Right atrium auricular region (tissue), 2 donors: ENCODE results near the gene CBR3. TPM values are rescaled to one million over a fixed set of nuclear protein-coding genes. Genes with fewer than 3 reads are reported as not detected.

Experiments
- DNase-seq: peaks from one replicate; pipeline ENCODE4 v3.0.0-alpha.2; 2019; ENCODE audit warnings: low spot score
- H3K27ac ChIP-seq, 2 donors: fragments of 200-600 bp; sonication (generic); 1 replicate in 1 of 2; 2 replicates in 1 of 2; pipeline ENCODE4 v1.5.1; 2016 to 2019
- H3K27me3 ChIP-seq, 2 donors: fragments of 200-600 bp; sonication (generic); one replicate each; pipeline versions ENCODE4 v1.5.1 to v1.6.0; 2017 to 2019
- H3K36me3 ChIP-seq: fragments of 200-600 bp; sonication (generic); one replicate; pipeline ENCODE4 v1.5.1; 2016
- H3K4me1 ChIP-seq, 2 donors: fragments of 200-600 bp; sonication (generic); one replicate each; pipeline versions ENCODE4 v1.5.1 to v1.6.0; 2017 to 2019
- H3K4me3 ChIP-seq, 2 donors: fragments of 200-600 bp; sonication (generic); 1 replicate in 1 of 2; 2 replicates in 1 of 2; pipeline ENCODE4 v1.5.1; 2017 to 2019; ENCODE audit warnings: mild to moderate bottlenecking in 1 of 2, moderate library complexity in 1 of 2
- H3K9me3 ChIP-seq, 2 donors: fragments of 200-600 bp; sonication (generic); one replicate each; pipeline ENCODE4 v1.5.1; 2019
- CTCF ChIP-seq, 2 donors: fragments of 200-600 bp; sonication (generic); IDR thresholded peaks; one replicate each; pipeline ENCODE4 v1.5.1; 2019; ENCODE audit warnings: antibody characterized with exemption in 2 of 2
- total RNA-seq, 2 donors: library from RNA; depleted of rRNA; stranded (reverse); fragments of >200 nt; gene quantifications; one replicate each; pipeline ENCODE4 v1.1.0, GENCODE V29; 2016

CBR3 gene
- total RNA-seq, 2 donors from 2014 or later: 1.8 to 8.2 TPM

GRCh38 chr21:36186506-36187399, 51.9 kb downstream of the CBR3 start:
- Histone ChIP-seq H3K4me1 (peaks cover 0 to 21% of the 10 kb centered on the region in 2 donors), H3K27me3 (no peaks in the 10 kb centered on the region), H3K9me3 (no peaks in the 10 kb centered on the region), H3K27ac (no peak overlapping the region), H3K4me3 (no peak overlapping the region), H3K36me3 (no peaks in the 10 kb centered on the region)
- DNase-seq: no peak
- TF ChIP-seq CTCF (IDR thresholded peaks at IDR 0.05): no peak

DNA sequence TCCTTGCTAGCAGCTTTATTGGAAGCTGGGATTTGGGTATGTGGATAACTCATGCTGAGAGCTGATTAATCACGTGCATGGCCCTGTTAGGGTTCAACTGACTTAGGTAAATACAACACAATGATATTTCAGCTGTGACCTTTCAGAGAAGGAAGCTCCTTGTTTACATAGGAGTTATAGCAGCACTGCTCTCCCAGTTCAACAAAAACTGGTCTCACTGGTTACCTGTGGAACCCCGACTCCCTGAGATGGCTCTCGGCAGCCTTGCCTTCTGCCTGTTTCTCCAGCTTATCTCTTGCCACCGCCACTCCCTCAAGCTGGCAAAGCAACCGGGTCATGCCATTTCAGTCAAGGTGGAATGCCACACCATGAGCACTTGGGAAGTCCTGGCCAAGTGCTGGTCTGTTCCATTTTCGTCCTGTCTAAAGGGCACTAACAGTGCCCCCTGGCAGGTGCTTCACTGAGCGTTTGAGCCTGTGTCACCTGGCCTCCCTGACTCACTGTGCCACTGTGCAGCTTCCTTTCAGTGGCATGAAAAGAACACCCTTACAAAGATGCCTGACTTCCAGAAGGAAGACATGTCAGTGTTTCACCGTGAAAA, 53.3 kb downstream of the CBR3 start:
- Histone ChIP-seq H3K9me3 (no peaks in the 10 kb centered on the region), H3K36me3 (no peaks in the 10 kb centered on the region), H3K4me3 (no peak overlapping the region), H3K27ac (no peak overlapping the region), H3K4me1 (peaks cover 0 to 21% of the 10 kb centered on the region in 2 donors), H3K27me3 (no peaks in the 10 kb centered on the region)
- no peak for DNase-seq
- no peak for TF ChIP-seq CTCF (IDR thresholded peaks at IDR 0.05)

DNA sequence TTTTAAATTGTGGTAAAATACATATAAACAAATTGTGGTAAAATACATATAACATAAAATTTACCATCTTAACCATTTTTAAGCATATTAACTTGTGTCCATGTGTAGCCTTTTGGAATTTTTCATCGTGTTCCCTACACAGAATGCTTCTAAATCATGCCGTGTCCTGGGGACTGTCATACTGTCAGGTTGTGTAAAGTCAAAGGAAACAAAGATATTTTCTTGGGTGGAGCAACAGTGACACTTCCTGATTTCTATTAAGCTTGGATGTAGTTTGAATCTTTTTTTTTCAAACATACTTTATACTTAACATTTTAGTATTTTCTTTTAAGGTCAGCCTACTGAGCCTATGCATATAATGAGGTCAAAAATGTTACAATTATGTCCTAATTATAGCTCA, 54.1 kb downstream of the CBR3 start:
- Histone ChIP-seq H3K27me3 (no peaks in the 10 kb centered on the region), H3K27ac (no peak overlapping the region), H3K9me3 (no peaks in the 10 kb centered on the region), H3K4me3 (no peak overlapping the region), H3K36me3 (no peaks in the 10 kb centered on the region), H3K4me1 (peaks cover 0 to 21% of the 10 kb centered on the region in 2 donors)
- TF ChIP-seq CTCF (IDR thresholded peaks at IDR 0.05): no peak
- no peak for DNase-seq

GRCh38 chr21:36190736-36191135, 55.9 kb downstream of the CBR3 start:
- Histone ChIP-seq H3K27me3 (no peaks in the 10 kb centered on the region), H3K27ac (no peak overlapping the region), H3K36me3 (no peaks in the 10 kb centered on the region), H3K4me3 (no peak overlapping the region), H3K4me1 (peaks cover 0 to 21% of the 10 kb centered on the region in 2 donors), H3K9me3 (no peaks in the 10 kb centered on the region)
- TF ChIP-seq CTCF (IDR thresholded peaks at IDR 0.05): no peak
- no peak for DNase-seq

DNA sequence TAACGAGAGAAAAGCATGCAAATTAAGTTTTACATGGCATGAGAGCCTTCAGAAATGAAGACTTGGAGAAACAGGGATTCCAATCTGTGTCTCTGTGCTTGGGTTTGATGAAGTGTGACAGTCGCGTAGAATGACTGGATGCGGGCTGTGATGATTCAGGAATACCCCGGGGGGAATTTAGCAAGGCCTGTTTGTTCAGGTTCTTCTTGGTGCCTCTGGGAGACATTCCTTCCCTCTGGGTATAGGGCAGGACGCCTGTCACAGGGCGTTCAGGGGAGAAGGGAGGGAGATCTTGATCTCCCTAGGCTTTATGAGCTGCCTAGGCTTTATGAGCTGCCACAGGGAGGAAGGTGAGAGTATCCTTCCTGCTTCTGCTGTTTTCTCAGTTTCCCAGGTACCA, 58.3 kb downstream of the CBR3 start:
- no peaks in the 10 kb centered on the region for H3K9me3 ChIP-seq
- H3K27ac ChIP-seq: no peak overlapping the region
- peaks cover 0 to 13% of the 10 kb centered on the region in 2 donors for H3K4me1 ChIP-seq
- DNase-seq: no peak
- no peaks in the 10 kb centered on the region for H3K27me3 ChIP-seq
- H3K36me3 ChIP-seq: no peaks in the 10 kb centered on the region
- H3K4me3 ChIP-seq: no peak overlapping the region
- no peak for TF ChIP-seq CTCF (IDR thresholded peaks at IDR 0.05)
